ENCODE data around the gene PSMD9.
"Not testable (repeated sequence)": the region's sequence is repeated elsewhere in the genome, so short reads cannot be mapped to it uniquely, and the experiment has no call there.

Gene PSMD9, protein sequence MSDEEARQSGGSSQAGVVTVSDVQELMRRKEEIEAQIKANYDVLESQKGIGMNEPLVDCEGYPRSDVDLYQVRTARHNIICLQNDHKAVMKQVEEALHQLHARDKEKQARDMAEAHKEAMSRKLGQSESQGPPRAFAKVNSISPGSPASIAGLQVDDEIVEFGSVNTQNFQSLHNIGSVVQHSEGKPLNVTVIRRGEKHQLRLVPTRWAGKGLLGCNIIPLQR

GRCh38 chr12:121888478-121889273, at the start of gene PSMD9:
PSMD9 (plus strand) TSS chr12:121888790; CDS start chr12:121888857, 67 bp downstream.
- peak; percentile 99 for DNase-seq

- peak; percentile 99 for DNase-seq
Measured at GRCh38 chr12:121839106-121839992, 49.2 kb upstream of the PSMD9 start.

DNA sequence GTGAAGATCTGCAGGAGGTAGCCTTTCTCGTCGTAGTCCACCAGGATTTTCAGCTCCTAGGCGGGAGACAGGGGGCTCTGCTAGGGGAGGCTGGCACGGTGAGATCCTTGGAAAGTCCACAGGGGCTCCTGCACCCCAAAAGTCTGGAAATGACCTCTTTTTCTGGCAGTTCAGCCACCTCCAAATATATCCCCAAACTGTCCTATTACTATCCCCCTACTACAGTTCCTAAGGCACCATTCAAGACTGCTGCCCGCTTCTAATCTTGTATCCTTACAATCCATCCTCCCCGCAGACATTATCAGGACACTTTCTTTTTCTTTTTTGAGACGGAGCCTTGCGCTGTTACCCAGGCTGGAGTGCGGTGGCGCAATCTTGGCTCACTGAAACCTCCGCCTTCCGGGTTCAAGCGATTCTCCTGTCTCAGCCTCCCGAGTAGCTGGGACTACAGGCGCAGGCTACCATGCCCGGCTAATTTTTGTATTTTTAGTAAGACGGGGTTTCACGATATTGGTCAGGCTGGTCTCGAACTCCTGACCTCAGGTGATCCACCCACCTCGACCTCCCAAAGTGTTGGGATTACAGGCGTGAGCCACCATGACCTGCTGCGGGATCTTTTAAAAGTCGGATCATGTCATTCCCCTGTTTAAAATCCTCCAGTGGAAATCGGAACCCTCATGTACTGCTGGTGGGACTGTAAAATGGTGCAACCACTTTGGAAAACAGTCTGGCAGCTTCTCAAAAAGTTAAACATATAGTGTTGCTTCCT, 48.4 kb upstream of the PSMD9 start:
- no peak for DNase-seq

- no peak for DNase-seq
Measured at GRCh38 chr12:121843236-121843982, 45.2 kb upstream of the PSMD9 start.

GRCh38 chr12:121845701-121846100, 42.9 kb upstream of the PSMD9 start:
- no peak for DNase-seq

GRCh38 chr12:121849211-121849610, 39.4 kb upstream of the PSMD9 start:
- DNase-seq: no peak

DNA sequence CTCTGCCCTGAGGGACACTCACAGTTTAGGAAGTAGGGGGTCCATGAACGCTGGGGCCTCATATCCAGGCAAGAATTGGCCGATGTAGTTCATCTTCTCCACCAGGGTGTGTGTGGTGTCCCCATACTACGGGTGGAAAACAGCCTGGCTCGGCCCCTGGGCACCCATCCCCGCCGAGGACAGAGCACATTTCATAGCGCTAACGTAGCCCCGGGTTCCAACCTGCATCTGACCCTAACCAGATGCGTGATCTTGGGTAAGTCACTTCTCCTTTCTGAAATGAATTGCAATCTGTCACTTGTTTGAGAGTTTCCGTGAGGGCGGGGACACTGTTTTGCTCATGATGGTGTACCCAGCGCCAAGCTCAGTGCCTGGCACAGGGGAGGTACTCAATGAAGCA, 38.9 kb upstream of the PSMD9 start:
- no peak for DNase-seq

DNA sequence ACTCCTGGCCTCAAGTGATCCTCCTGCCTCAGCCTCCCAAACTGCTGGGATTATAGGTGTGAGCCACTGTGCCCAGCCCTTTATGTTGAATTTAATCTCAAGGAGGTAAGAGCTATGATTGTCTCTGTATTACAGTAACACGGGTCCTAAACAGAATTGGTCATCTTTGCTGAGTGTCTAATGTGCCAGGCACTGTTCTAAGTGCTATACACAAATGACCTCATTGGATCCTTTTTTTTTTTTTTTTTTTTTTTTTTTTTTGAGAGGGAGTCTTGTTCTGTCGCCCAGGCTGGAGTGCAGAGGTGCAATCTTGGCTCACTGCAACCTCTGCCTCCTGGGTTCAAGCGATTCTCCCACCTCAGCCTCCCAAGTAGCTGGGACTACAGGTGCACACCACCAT, 36.2 kb upstream of the PSMD9 start:
- not testable (repeated sequence) for DNase-seq

DNA sequence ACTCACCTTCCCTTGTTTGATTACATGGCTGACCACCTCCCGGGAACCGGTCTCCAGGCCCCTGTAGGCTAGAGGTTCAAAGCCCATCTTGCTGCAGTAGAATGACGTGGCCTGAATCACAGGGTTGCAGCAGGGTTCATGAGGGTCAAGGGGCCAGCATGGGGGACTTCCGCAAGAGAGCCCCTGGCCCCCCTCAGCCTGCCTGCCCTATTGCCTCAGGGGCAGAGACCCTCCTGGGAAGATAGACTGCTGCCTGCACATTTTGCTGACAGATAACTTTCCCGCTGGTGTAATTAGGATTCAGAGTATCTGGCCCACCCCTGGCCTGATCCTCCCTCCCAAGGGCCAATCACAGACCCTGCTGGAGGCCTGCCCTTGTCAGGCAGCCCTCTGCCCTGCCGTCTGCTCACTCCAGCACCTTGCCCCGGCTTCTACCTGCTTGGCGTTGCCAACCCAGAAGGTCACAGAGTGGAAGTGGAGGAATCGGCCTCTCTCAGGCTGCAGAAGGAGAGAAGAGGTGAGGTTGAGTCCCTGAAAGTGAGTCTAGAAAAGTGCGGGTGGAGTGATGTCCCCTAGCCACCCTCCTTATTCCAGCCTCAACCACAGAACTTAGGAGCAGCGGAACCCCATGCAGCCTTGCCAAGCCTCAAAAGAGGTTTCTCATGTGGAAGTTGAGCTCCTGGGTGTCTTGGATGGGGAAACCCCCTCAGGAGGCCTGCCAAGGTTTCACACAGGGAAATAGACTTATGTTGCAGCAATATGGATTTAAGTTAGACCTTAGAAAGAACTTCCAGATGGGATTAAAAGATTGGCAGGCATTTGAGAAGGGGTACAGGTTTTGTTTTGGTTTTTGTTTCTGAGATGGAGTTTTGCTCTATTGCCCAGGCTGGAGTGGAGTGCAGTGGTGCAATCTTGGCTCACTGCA, 31.0 kb upstream of the PSMD9 start:
- no peak for DNase-seq

DNA sequence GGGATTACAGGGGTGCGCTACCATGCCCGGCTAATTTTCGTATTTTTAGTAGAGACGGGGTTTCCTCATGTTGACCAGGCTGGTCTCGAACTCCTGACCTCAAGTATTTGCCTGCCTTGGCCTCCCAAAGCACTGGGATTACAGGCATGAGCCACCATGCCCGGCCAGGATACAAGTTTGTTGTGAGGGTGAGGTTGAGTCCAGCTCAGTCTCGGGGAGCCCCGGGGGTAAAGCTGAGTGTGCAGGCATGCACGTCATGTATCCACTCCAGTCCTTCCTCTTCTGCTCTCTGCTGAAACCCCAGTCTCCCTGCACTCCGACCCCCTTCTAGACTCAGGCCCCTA, 30.3 kb upstream of the PSMD9 start:
- DNase-seq: no peak

DNA sequence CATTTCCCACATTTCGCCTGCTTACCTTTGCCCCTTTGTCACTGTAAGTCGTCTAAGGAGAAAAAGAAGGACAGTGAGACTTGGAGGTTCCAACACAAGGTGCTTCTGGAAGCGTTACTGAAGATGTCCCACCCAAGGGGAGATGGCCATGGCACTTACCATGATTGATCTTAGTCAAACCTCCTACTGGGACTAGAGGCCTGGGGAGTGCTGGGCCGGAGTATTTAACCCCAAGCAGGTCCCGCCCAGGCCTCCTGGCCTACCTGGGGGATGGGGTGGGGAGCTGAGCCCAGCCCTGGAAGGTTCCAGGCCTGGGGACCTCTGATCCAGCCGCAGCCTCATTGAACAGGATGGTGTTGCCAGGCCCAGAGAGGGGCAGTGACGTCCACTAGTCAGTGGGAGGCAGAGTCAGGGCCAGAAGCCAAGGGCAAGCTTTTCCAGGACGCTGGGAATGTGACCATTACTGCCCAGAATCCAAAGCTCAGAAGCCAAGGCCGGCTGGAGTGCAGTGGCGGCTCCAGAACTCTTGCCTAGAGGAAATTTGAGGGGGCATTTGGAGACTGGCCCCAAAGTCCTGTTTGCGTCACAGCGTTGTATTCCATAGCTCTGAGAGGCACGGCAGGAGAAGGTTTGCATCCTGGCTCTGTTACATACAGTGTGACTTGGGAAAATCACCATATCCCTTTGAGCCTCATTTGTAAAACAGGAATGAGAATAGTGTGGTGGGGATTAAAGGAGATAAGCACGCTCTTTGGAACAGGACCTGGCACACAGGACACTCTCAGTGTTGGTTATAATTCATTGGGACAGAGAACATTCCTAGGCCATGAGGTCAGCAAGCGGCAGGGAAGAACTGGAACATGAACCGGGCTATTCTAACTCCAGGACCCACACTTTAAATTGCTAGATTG, 29.7 kb upstream of the PSMD9 start, which contains the start of gene HPD:
HPD (minus strand) TSS at position 198 of the 911 bp plus-strand sequence; CDS start at position 162, 36 bp downstream.
- DNase-seq: no peak

DNA sequence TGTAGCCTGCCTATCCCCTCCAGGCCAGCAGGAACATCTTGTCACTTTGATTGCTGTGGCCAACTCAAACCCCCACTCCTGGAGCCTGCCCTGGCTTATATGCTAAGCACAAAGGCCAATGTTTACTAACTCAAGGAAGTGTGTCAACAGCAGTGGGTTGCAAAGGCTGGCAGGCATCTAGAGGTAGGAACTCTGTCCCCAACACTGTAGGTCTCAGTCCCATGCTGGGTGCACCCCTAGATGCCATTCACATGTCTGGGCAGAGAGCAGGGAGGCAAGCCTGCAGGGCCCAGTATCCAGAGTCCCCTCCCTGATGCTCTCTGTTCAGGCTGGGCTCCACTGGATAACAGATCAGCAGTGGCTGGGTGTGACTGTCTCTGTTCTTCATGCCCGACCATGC, 28.3 kb upstream of the PSMD9 start:
- no peak for DNase-seq

- not testable (repeated sequence) for DNase-seq
Measured at GRCh38 chr12:121860699-121861098, 27.9 kb upstream of the PSMD9 start.

DNA sequence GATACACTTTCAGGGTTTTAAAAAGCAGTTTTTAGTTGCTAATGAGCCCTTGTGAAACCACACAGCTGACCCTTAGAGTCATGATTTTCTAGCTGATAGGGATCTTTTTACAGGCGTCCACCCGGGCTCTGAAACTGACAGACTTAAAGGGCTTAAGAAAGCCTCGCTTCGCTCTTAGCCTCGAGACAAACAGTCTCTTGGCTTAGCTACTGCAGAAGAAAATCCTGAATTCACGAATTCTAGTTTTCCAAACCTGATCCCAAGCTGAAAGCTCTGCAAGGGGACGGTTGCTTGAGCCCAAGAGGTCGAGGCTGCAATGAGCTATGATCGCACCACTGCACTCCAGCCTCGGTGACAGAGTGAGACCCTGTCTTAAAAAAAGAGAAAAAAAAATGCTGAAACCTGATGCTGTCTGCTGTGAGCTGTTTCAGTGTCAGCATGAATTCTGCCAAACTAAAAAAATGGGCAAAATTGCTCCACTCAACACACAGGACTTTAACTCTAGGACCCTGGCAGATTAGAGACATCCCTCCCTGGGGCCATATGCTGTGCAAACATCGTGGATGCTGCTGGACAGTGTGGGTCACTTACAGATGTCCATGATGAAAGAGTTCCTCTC, 26.8 kb upstream of the PSMD9 start:
- no peak for DNase-seq

GRCh38 chr12:121866331-121866730, 22.3 kb upstream of the PSMD9 start:
- no peak for DNase-seq

- DNase-seq: not testable (repeated sequence)
Measured at GRCh38 chr12:121869229-121869628, 19.4 kb upstream of the PSMD9 start.

DNA sequence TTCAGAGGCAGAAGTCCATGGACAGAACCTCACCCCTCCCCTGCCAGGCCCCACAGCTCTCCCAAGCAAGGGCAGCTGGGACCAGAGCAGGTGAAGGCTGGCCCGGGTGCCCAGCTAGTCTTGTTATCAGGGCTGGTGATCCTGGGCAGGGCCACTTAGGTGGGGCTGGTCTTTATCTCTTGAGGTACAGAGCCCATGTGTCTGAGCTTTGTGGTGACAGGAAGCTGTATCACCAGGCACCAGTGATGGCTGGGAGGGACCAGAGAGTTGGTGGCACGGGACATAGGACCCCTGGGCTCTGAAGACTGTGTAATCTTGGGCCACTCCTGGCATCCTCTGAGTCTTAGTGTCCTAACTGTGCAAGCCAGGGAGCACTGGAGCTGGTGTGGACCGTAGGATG, 17.1 kb upstream of the PSMD9 start:
- no peak for DNase-seq

DNA sequence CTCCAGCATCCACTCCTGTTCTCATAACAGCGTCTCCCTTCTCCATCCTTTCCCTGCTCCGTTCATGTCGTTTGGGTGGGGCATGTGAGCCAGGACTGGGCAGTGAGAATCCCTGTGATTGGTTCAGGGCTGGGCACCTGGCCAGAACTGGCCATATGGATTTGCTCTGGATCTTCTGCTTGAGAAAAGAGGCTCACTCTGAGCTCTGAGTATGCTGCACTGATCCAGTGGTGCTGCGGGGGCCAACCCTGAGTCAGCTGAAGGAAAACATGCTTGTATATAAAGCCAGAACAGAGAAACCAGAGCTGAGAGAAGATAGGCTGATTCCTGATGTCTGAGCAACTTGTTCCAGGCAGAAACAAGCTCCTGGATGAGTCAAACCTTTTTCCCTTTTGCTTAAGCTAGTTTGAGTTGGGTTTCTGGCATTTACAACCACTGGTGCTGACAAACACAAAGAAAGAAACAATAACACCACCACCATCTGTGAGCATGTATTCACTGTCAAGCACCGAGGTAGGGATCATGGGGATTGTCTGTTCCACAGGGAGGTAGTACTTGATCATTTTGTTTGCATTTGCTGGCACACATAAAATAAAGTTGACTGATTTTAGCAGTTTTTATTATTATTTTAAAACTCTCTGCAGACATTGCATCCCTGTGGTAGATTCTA, 15.9 kb upstream of the PSMD9 start:
- no peak for DNase-seq

DNA sequence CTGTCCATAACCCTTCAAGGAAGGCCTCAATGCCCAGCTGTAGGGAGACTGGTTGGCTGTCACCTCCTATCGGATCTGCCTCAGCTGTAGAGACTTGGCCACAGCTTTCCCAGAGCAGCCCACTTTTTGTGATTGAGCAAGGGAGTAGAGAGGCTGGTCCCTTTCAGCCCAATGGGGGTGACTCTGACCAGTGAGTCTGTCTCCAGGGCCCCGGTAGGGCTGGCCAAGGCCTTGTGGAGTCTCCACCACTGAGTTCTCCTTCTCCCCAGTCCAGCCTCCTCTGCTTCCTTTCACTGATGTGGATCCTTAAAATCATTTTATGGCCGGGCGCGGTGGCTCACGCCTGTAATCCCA, 15.4 kb upstream of the PSMD9 start:
- no peak for DNase-seq
